HG02798 (cell line): Measurements from ENCODE around the gene MYCBP2.
"Not testable (repeated sequence)": the region's sequence is repeated elsewhere in the genome, so short reads cannot be mapped to it uniquely, and the experiment has no call there.

Source experiments
- ATAC-seq: cut with Tn5 transposase; IDR thresholded peaks from one replicate; pipeline ENCODE4 v1.9.1; 2021; ENCODE audit warnings: mild to moderate bottlenecking; ENCODE audit not compliant: unreplicated experiment, poor library complexity

MYCBP2 gene

GRCh38 chr13:77339408-77339807, 12.5 kb upstream of the MYCBP2 start:
- peak; percentile 57 for ATAC-seq

GRCh38 chr13:77338961-77339401, 12.1 kb upstream of the MYCBP2 start:
- ATAC-seq, result peak; percentile 70

- ATAC-seq, result peak; percentile 37
Observed at GRCh38 chr13:77338329-77338728, 11.4 kb upstream of the MYCBP2 start.

- no peak for ATAC-seq
Observed at GRCh38 chr13:77337159-77337558, 10.3 kb upstream of the MYCBP2 start.

- ATAC-seq, result no peak
Observed at GRCh38 chr13:77335543-77335942, 8.6 kb upstream of the MYCBP2 start.

- ATAC-seq, result no peak
Observed at GRCh38 chr13:77333594-77333993, 6.7 kb upstream of the MYCBP2 start.

GRCh38 chr13:77331421-77331820, 4.5 kb upstream of the MYCBP2 start:
- ATAC-seq, result no peak

- ATAC-seq, result no peak
Observed at GRCh38 chr13:77329911-77330584, 3.2 kb upstream of the MYCBP2 start.

- peak; percentile 70 for ATAC-seq
Observed at GRCh38 chr13:77329133-77329910, 2.4 kb upstream of the MYCBP2 start.

- peak; percentile 7 for ATAC-seq
Observed at GRCh38 chr13:77328819-77329132, 1.9 kb upstream of the MYCBP2 start.

GRCh38 chr13:77325371-77325980, 1.4 kb downstream of the MYCBP2 start:
- ATAC-seq, result no peak

GRCh38 chr13:77323858-77324257, 3.0 kb downstream of the MYCBP2 start:
- no peak for ATAC-seq

GRCh38 chr13:77319536-77319935, 7.4 kb downstream of the MYCBP2 start:
- no peak for ATAC-seq

- ATAC-seq, result no peak
Observed at GRCh38 chr13:77318741-77319140, 8.2 kb downstream of the MYCBP2 start.

- no peak for ATAC-seq
Observed at GRCh38 chr13:77316430-77316829, 10.5 kb downstream of the MYCBP2 start.

GRCh38 chr13:77315509-77315908, 11.4 kb downstream of the MYCBP2 start:
- not testable (repeated sequence) for ATAC-seq

- no peak for ATAC-seq
Observed at GRCh38 chr13:77313923-77314322, 13.0 kb downstream of the MYCBP2 start.

GRCh38 chr13:77312311-77312710, 14.6 kb downstream of the MYCBP2 start:
- ATAC-seq, result no peak

GRCh38 chr13:77310579-77311279, 16.2 kb downstream of the MYCBP2 start:
- ATAC-seq, result no peak

GRCh38 chr13:77310161-77310560, 16.7 kb downstream of the MYCBP2 start:
- no peak for ATAC-seq

GRCh38 chr13:77309254-77309653, 17.6 kb downstream of the MYCBP2 start:
- ATAC-seq, result no peak
